Measurements from ENCODE around the gene AHNAK.

The AHNAK gene

GRCh38 chr11:62545437-62546243 lies 966 bp downstream of the AHNAK start (continued):
- TF ChIP-seq ZBTB11 (tag by site-specific recombination; conservative IDR thresholded peaks at IDR 0.05; ENCODE audit: low read depth) (peak; percentile 43), ZBTB20 (tag by site-specific recombination; IDR thresholded peaks at IDR 0.05) (peak; percentile 89), ZNF792 (tag by site-specific recombination; IDR thresholded peaks at IDR 0.05) (no peak), BCL6B (tag by site-specific recombination; IDR thresholded peaks at IDR 0.05) (no peak), ZNF350 (tag by site-specific recombination; IDR thresholded peaks at IDR 0.05) (no peak), ZNF391 (tag by site-specific recombination; IDR thresholded peaks at IDR 0.05; ENCODE audit: borderline replicate concordance, low read depth) (peak; percentile 40; the same call in 1 of the 2 replicates), ZBTB49 (tag by site-specific recombination; IDR thresholded peaks at IDR 0.05; ENCODE audit: low read depth) (no peak), ZNF239 (tag by site-specific recombination; IDR thresholded peaks at IDR 0.05) (no peak), KLF8 (tag by site-specific recombination; IDR thresholded peaks at IDR 0.05) (peak; percentile 94), ZNF404 (tag by site-specific recombination; IDR thresholded peaks at IDR 0.05) (no peak), ZNF571 (tag by site-specific recombination; IDR thresholded peaks at IDR 0.05) (no peak), ZNF777 (tag by site-specific recombination; IDR thresholded peaks at IDR 0.05; ENCODE audit: borderline replicate concordance) (no peak), ZFP3 (tag by site-specific recombination; IDR thresholded peaks at IDR 0.05; ENCODE audit: low read depth) (no peak), ZNF2 (tag by site-specific recombination; IDR thresholded peaks at IDR 0.05) (no peak), ZNF24 (tag by site-specific recombination; IDR thresholded peaks at IDR 0.05) (peak; percentile 59; the same call in 1 of the 2 replicates), EGR2 (tag by site-specific recombination; IDR thresholded peaks at IDR 0.05; ENCODE audit: low read depth) (peak; percentile 98), ZNF354C (tag by site-specific recombination; IDR thresholded peaks at IDR 0.05; ENCODE audit: borderline replicate concordance, low read depth) (no peak), ZNF138 (tag by site-specific recombination; IDR thresholded peaks at IDR 0.05; ENCODE audit: borderline replicate concordance) (no peak), BCL11A (tag by site-specific recombination; IDR thresholded peaks at IDR 0.05; ENCODE audit: low read depth) (peak; percentile 11; the same call in 1 of the 2 replicates), ZNF488 (tag by site-specific recombination; IDR thresholded peaks at IDR 0.05) (no peak), TCF7L2 (IDR thresholded peaks at IDR 0.05; ENCODE audit: borderline replicate concordance, low read depth, low read length) (no peak), ZNF791 (tag by site-specific recombination; IDR thresholded peaks at IDR 0.05) (no peak), KLF9 (tag by site-specific recombination; IDR thresholded peaks at IDR 0.05; ENCODE audit: low read depth) (peak; percentile 73), ZNF26 (tag by site-specific recombination; IDR thresholded peaks at IDR 0.05) (no peak), TRIM28 (IDR thresholded peaks at IDR 0.05; ENCODE audit: borderline replicate concordance, low read length) (no peak), BCL11B (tag by site-specific recombination; IDR thresholded peaks at IDR 0.05; ENCODE audit: low read depth) (peak; percentile 13; the same call in 1 of the 2 replicates), ZNF501 (tag by site-specific recombination; IDR thresholded peaks at IDR 0.05) (no peak), ZNF677 (tag by site-specific recombination; IDR thresholded peaks at IDR 0.05) (no peak)

Measured in HEK293 (cell line).